ENCODE data around the gene ENTPD8.

DNA sequence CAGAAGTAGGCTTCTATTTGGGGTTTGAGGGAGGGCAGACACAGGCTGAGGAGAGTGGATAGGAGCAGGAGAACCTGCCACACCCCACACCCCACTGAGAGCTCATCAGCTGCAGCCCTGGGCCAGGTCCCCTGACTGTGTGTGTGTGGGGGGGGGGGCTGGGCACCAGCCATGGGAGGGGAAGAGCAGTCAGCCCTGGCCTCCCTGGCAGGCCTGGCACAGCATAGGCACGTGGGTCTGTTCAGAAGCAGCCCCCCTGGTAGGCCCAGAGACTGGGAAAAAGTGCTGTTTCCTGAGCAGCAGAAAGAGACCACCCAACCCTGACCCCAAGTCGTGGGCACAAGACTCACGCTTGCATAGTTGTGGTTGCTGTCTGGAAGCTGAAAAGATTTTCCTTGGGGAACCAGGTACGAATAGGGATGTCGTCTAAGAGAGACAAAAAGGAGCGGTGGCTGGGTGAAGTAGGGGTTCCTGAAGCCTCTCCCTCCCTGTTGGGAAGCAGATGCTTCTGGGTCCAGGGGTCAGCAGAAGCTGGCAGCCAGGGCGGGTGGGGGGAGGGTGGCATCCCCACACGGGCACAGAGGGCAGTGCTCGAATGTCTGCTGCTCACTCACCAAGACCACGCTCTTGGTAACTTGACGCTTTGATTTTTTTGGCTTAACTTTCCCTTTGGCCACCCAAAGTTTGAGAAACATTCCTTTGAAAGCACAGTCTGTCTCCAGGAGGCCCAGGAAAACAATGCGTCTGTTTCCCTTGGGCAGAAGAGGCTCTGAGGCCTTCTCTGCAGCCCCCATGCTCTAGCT, 15.1 kb upstream of the ENTPD8 start:
- no peak for TF ChIP-seq CTCF (conservative IDR thresholded peaks at IDR 0.05 in 1 of 2, IDR thresholded peaks at IDR 0.05 in 1 of 2; ENCODE audit: extremely low read depth in 1 of 2, insufficient read depth in 1 of 2, low read depth in 1 of 2, low read length in 2 of 2)
- no peak for TF ChIP-seq EZH2 (IDR thresholded peaks at IDR 0.05; ENCODE audit: borderline replicate concordance, low read length)
